ENCODE measurements around the gene MID2. TPM values are rescaled to one million over a fixed set of nuclear protein-coding genes. Genes with fewer than 3 reads are reported as not detected.
A peak's percentile ranks its signal among the peaks of the same experiment; 100 is the strongest.
"Not testable (repeated sequence)": the region's sequence is repeated elsewhere in the genome, so short reads cannot be mapped to it uniquely, and the experiment has no call there.

MID2 gene
- 5.6 TPM for total RNA-seq
- long read RNA-seq, partial matches to known transcripts = 0 of 6 reads
- long read RNA-seq, other reads (novel, unspliced or antisense) = 1 of 6 reads

- intact Hi-C loops (cut with micrococcal nuclease) = no loop called here
- peak; percentile 59 for ATAC-seq
- peak; percentile 51 for DNase-seq
These were observed at the start of gene MID2 for GRCh38 chrX:107825698-107826237. TSS of gene MID2 (plus strand) at chrX:107825866. CDS start at chrX:107826427, 561 bp downstream.

DNA sequence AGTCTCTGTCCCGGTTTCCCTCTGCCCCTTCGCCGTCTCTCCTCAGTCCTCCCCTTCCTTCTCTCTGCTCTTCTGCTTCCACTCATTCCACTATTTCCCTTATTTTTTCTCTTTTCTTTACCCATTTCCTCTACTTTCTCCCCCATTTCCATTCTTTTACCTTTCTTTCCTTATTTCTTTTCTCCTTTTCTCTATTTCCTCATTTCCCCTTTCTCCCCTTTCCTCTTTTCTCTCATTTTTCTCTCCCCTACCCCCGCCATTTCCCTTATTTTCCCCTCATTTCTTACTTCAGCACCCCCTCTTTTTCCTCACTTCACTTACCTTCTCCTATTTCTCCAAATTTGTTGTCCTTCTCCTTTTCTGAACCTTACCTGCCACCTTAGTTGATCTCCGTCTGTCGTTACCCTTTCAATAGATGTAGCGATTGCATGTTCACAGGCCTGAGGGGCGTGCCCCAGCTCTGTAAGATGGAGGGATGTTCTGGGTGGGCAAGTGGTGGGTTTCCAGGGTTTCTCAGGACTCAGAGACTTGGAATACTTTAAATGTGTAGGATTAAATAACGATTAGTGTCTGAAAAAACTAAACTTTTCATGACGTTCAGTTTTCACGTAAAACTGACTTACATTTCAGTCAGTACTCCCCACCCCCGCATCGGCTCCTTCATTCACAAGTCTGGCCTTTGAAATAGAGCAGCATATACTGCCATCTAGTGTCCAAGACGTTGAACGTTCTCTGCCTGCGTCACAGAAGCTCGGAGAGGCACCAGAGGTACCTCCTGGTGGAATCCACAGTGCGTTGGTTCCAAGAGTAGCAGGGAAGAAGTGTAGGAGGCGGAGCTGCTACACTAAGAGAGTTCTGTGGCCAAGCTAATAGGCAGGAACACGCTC is 48.8 kb upstream of the MID2 start:
- ATAC-seq (peak; percentile 78), DNase-seq (peak; percentile 71)
- intact Hi-C loops (cut with micrococcal nuclease) = loop anchor here (5.0 kb wide), 2 partner anchors 50 to 115 kb away; no protein-coding TSS in a partner anchor

GRCh38 chrX:107777536-107777832 is 48.2 kb upstream of the MID2 start, which contains the start of gene NCBP2L:
TSS of gene NCBP2L (plus strand) at chrX:107777733. CDS start at chrX:107794221, 16,488 bp downstream.
- no peak for ATAC-seq
- no peak for DNase-seq
- intact Hi-C loops (cut with micrococcal nuclease) = loop anchor here (5.0 kb wide), 2 partner anchors 50 to 115 kb away; no protein-coding TSS in a partner anchor

- DNase-seq (no peak), ATAC-seq (no peak)
- intact Hi-C loops (cut with micrococcal nuclease) = no loop called here
These were observed 45.1 kb upstream of the MID2 start for GRCh38 chrX:107780525-107780924.

DNA sequence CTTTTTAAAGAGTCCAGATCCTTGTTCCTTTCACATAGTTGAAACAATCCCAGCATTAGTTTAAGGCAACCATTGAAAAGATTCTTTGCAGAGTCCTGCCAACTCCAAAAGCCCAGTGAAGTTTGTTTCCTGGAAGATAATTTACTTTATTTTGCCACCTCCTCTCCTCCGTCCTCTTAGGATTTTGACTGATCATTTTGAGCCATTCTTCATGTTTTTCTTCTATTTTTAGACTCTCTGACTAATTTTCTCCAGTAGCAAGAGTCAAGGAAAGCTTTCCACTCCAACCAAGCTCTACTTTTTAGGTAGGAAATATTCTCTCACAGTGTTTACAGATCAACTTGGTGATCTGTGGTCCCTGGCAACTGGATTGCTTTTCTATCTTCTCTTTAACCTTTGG is 37.8 kb upstream of the MID2 start:
- DNase-seq = no peak
- no peak for ATAC-seq
- intact Hi-C loops (cut with micrococcal nuclease) = no loop called here

DNA sequence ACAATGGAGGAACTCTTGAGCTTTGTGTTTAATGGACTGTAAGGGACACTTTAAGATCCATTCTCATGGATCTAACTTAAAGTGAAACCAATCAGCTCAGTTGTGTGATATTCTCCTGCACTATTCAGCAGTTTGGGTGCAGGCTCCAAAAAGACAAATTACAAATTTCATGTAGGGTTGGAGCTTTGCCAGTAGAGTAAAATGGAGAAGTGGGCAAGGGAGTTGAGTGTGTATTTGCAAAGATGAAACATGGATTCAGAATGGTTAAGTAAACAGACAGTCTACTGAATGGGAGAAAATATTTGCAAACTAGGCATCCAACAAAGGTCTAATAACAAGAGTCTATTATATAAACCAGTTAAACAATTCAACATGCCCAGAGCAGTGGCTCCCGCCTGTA is 21.2 kb upstream of the MID2 start:
- intact Hi-C loops (cut with micrococcal nuclease) = no loop called here
- ATAC-seq = no peak
- no peak for DNase-seq

DNA sequence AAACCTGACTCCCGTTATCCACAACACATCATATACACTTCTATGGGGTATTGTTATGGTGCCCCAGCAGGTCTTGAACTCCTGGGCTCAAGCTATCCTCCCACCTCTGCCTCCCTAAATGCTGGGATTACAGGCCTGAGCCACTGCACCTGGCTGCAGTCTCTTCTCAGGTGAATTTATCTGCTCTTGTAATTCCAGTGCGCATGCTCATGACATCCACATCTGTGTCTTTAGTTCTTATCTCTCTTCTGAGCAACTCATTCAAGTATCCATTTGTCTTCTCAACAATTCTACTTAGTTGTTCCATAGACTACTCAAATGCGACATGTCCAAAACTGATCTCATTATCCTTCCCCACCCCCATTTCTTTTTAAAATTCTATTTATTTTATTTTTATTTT is 20.5 kb upstream of the MID2 start:
- ATAC-seq (no peak), DNase-seq (no peak)
- intact Hi-C loops (cut with micrococcal nuclease) = no loop called here

GRCh38 chrX:107810053-107810452 is 15.6 kb upstream of the MID2 start:
- DNase-seq; ATAC-seq; intact Hi-C loops (cut with micrococcal nuclease): not testable (repeated sequence)

- DNase-seq = no peak
- intact Hi-C loops (cut with micrococcal nuclease) = no loop called here
- ATAC-seq = no peak
These were observed 6.7 kb upstream of the MID2 start for GRCh38 chrX:107818900-107819521.

DNA sequence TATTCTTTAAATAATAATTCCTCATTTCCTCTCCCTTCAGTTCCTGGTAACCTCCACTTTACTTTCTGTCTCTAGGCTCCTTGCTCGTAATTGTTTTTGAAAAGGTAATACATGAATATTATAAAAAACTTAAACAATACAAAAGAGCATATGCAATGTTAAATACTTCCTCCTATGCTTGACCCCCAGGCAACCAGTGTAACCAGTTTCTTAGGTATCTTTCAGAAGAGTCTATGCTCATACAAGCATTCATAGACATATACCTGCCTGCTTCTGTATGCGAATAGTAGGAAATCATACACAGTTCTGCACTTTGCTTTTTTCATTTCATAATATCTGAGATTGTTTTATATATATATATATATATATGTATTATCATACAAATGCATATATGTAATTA is 2.6 kb upstream of the MID2 start:
- no peak for DNase-seq
- no peak for ATAC-seq
- intact Hi-C loops (cut with micrococcal nuclease) = no loop called here

- no peak for ATAC-seq
- intact Hi-C loops (cut with micrococcal nuclease) = no loop called here
- DNase-seq = no peak
These were observed 2.2 kb upstream of the MID2 start for GRCh38 chrX:107823456-107823855.

DNA sequence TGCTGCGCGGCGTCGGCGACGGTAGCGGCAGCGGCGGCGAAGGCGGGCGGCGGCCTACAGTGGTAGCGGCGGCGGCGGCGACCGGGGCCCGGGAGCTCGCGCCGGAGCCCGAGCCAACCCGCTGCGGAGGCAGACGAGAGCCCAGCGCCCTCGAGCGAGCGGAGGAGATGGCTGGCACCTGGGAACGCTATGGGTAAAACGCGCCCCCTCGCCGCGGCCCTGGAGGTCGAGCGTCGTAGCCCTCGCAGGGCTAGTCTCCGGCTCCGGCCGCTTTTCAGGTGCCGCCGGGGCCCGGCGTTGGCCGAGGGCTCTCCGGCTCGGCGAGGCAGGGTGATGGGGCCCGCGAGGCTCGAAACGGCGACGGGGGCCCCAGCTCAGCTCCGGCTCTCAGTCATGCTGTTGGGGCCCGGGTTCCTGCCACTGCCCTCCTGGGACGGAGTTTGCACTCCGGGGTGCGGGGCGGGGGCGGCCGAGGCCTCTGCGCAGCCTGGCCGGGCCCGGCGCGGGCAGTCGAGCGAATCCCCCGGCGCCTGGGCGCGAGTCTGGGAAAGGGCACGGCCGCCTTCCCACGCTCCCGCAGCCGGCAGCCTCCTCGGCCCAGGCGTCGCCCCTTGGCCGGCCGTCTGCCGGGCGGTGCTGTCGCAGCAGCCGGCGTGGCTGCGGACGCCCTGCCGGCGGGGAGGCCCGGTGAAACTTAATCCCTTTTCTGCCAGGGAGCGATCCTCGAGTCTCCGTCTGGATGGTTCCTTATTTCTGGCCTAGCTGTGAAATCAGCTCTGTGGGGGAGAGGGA is 768 bp downstream of the MID2 start:
- DNase-seq = peak; percentile 54
- intact Hi-C loops (cut with micrococcal nuclease) = no loop called here
- ATAC-seq = peak; percentile 85

DNA sequence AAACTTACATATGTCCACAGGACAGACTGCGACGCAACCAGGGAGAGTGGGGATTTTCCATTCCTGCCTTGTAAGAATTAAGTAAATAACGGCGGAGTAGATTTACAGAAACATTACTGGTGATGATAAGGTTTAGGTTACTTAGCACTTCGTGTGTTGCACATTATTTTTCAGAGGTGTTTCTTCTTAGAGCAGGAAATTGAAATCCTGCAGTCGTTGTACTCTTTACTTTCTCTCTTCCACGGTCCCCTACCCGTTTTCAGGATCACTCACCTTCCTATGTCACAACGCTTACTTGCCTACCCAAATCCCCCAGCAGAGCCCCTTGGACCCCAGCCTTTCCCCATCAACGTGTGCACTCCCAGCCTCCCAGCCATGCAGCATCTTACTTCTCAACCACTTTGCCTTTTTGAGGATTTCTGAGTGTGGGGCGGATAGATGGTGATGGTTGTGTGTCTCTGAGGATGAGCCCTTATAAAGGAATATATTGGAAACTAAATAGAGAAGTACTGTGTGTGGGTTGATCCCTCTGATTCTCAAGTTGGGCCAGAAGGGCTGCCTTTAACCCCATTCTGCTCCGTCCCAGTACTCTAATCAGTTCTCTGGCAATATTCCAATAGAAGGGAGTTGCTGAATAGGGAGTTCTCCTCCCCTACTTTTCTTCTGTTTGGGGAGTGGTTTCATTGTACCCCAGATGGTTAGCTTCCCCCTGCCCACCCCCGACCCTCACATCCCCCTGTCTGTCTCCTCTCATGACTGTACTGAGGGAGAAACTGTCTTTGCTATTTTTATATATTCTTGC is 1.6 kb downstream of the MID2 start:
- peak; percentile 29 for ATAC-seq
- intact Hi-C loops (cut with micrococcal nuclease) = no loop called here
- DNase-seq = no peak

DNA sequence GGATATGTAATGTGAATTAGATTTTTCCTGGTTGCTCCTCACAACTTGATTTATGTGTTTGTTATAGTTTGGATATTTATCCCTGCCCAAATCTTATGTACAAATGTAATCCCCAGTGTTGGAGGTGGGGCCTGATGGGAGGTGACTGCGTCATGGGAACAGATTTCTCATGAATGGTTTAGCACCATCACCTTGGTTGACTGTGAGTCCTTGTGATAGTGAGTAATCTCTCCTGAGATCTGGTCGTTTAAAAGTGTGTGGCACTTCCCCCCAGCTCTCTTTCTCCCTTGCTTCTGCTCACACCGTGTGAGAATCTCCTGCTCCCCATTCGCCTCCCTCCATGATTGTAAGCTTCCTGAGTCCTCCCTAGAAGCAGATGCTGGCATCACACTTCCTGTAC is 2.2 kb downstream of the MID2 start:
- ATAC-seq (no peak), DNase-seq (no peak)
- intact Hi-C loops (cut with micrococcal nuclease) = no loop called here

DNA sequence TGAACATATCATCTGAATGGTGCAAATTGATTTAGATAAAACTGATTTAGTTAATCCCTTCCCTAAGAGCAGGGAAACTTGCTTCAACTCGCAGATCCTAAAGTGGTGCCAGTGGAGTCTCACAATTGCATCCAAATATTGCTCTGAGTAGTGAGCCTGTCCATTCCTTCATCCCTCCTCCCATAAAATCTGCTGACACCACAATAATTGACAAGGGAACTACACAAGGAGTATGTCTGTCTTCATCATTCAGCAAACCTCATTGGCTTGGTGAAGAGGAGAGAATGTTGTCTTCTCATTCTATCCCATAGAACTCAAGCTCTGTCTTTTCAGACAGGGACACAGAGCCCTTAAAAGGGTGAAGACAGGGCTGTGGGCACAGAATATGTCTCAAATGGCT is 4.2 kb downstream of the MID2 start:
- intact Hi-C loops (cut with micrococcal nuclease) = no loop called here
- DNase-seq (no peak), ATAC-seq (no peak)

DNA sequence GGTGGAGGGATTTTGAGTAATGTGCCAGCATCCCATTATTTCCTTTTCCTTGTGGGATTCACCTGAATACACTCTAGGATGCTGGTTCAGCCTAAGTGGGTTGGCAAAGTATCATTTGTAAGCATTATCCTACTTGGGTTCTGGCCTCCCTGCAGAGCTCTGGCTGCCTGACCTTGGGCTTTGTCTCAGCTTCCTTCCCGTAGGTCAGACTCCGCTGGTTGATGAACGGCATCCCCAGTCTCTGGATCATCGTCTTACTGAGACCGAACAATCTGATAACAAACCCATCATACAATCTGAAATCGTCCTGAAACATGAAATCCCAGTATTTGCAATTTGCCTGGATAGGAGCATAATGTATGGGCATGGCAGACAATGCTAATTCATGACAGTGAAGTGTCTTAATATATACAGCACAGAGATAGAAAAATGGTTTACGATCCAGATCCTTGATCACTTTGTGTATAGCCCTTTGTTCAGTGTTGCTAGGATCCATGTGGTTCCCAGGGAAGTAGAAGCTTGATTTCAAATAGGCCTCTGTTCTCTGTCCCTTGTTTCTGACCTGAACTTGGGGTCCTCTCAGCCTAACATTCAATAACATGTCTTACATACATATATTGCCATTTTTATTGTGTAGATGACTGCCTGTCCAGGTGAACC is 5.5 kb downstream of the MID2 start:
- intact Hi-C loops (cut with micrococcal nuclease) = no loop called here
- no peak for ATAC-seq
- no peak for DNase-seq

GRCh38 chrX:107834275-107835201 is 8.9 kb downstream of the MID2 start:
- no peak for ATAC-seq
- no peak for DNase-seq
- intact Hi-C loops (cut with micrococcal nuclease) = no loop called here
